Neural crest cell (in vitro differentiated cells): ENCODE data around the gene ARFGEF2. TPM values are rescaled to one million over a fixed set of nuclear protein-coding genes. Genes with fewer than 3 reads are reported as not detected.

Experiments
- DNase-seq: peaks from one replicate; pipeline ENCODE4 v3.0.0; 2021; ENCODE audit warnings: low read depth, mixed read lengths, low spot score
- H3K27ac Mint-ChIP-seq: one replicate; pipeline ENCODE4 v1.8.0; 2021; ENCODE audit warnings: mild to moderate bottlenecking, mixed read lengths; ENCODE audit not compliant: unreplicated experiment
- H3K27me3 Mint-ChIP-seq: 2 replicates; pipeline ENCODE4 v1.8.0; 2021; ENCODE audit warnings: low read depth, mild to moderate bottlenecking, mixed read lengths
- H3K36me3 Mint-ChIP-seq: 2 replicates; pipeline ENCODE4 v1.8.0; 2021; ENCODE audit warnings: low read depth, mild to moderate bottlenecking, mixed read lengths
- H3K4me1 Mint-ChIP-seq: 2 replicates; pipeline ENCODE4 v1.8.0; 2021; ENCODE audit warnings: mixed read lengths
- H3K4me3 Mint-ChIP-seq: one replicate; pipeline ENCODE4 v1.8.0; 2021; ENCODE audit warnings: mild to moderate bottlenecking, mixed read lengths
- H3K9me3 Mint-ChIP-seq: 2 replicates; pipeline ENCODE4 v1.8.0; 2021; ENCODE audit warnings: mixed read lengths
- total RNA-seq: library from RNA; stranded (reverse); gene quantifications from 2 replicates; pipeline ENCODE4 v1.2.1, GENCODE V29; 2021
- TF ChIP-seq, protein P1 (sequence below): fragments of 200-600 bp; sonication (generic); conservative IDR thresholded peaks from 2 replicates; pipeline ENCODE4 v1.5.0; 2021; ENCODE audit warnings: antibody characterized with exemption, mild to moderate bottlenecking

Gene ARFGEF2
- total RNA-seq, 1 donor from 2014 or later, result 18.0 TPM

GRCh38 chr20:49028684-49029083 lies 107.2 kb downstream of the ARFGEF2 start:
- H3K9me3 Mint-ChIP-seq, result no peaks in the 10 kb centered on the region
- no peak overlapping the region for H3K27ac Mint-ChIP-seq
- TF ChIP-seq, protein P1, sequence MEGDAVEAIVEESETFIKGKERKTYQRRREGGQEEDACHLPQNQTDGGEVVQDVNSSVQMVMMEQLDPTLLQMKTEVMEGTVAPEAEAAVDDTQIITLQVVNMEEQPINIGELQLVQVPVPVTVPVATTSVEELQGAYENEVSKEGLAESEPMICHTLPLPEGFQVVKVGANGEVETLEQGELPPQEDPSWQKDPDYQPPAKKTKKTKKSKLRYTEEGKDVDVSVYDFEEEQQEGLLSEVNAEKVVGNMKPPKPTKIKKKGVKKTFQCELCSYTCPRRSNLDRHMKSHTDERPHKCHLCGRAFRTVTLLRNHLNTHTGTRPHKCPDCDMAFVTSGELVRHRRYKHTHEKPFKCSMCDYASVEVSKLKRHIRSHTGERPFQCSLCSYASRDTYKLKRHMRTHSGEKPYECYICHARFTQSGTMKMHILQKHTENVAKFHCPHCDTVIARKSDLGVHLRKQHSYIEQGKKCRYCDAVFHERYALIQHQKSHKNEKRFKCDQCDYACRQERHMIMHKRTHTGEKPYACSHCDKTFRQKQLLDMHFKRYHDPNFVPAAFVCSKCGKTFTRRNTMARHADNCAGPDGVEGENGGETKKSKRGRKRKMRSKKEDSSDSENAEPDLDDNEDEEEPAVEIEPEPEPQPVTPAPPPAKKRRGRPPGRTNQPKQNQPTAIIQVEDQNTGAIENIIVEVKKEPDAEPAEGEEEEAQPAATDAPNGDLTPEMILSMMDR, result peak; percentile 52
- H3K36me3 Mint-ChIP-seq, result peaks cover 4% of the 10 kb centered on the region
- no peaks in the 10 kb centered on the region for H3K27me3 Mint-ChIP-seq
- no peaks in the 10 kb centered on the region for H3K4me1 Mint-ChIP-seq
- H3K4me3 Mint-ChIP-seq, result no peak overlapping the region
- DNase-seq, result no peak

DNA sequence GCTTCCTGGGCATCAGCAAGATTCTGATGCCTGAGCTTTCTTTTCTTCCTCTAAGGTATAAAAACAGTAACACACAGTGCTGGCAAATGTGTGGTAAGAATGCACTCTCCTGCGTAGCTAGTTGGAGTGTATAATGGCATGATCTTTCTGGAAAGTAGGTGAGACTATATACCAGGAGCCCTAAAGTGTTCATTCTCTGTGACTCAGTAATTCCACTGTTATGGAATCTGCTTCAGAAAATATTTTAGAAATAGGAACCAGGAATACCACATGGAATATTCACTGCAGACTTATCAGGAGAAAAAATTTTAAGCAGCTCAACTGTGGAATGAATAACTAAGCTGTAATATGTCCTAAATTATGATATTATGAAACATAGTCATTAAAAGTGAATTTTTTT lies 107.7 kb downstream of the ARFGEF2 start:
- TF ChIP-seq, protein P1, result no peak
- Mint-ChIP-seq H3K4me3 (no peak overlapping the region), H3K4me1 (no peaks in the 10 kb centered on the region), H3K36me3 (peaks cover 4% of the 10 kb centered on the region), H3K27me3 (no peaks in the 10 kb centered on the region), H3K27ac (no peak overlapping the region), H3K9me3 (no peaks in the 10 kb centered on the region)
- DNase-seq, result no peak

GRCh38 chr20:49030954-49031619 lies 109.6 kb downstream of the ARFGEF2 start:
- H3K36me3 Mint-ChIP-seq, result no peaks in the 10 kb centered on the region
- H3K27me3 Mint-ChIP-seq, result no peaks in the 10 kb centered on the region
- no peak overlapping the region for H3K4me3 Mint-ChIP-seq
- H3K9me3 Mint-ChIP-seq, result no peaks in the 10 kb centered on the region
- DNase-seq, result no peak
- no peak overlapping the region for H3K27ac Mint-ChIP-seq
- TF ChIP-seq, protein P1, result no peak
- H3K4me1 Mint-ChIP-seq, result no peaks in the 10 kb centered on the region

- Mint-ChIP-seq H3K9me3 (no peaks in the 10 kb centered on the region), H3K4me1 (no peaks in the 10 kb centered on the region), H3K4me3 (no peak overlapping the region), H3K27me3 (no peaks in the 10 kb centered on the region), H3K36me3 (no peaks in the 10 kb centered on the region), H3K27ac (no peak overlapping the region)
- DNase-seq, result no peak
- TF ChIP-seq, protein P1, result no peak
These were observed 110.9 kb downstream of the ARFGEF2 start for GRCh38 chr20:49032455-49032854.

DNA sequence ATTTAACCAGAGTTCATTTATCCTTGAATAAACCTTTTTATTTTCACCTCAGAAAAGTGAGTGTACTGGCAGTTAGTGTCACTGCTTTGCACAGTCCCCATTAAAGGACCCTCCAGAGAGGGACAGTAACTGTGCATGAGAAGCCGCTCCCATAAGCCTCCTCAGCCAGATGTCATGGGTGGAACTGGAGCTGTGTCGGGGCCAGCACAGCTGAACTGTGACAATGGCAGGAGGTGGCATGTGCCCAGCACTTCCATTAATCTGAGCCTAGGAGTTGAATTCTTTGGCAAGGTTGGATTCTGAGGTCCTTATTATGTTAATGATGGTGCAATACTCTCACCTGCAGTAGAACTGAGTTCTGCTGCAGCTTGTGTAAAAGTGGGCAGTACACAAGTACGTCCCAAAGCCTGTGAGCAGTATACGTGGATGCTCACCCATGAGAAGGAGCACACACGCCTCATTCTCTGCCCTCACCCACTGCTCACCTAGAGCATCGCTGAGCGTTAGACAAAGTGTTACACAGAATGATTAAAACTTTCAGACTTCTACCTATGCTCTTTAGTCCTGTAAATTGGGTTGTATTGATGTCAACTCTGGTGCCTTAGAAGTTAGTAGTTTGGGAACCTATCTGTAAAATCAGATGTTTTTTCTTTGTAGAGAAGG lies 112.7 kb downstream of the ARFGEF2 start:
- no peak overlapping the region for H3K27ac Mint-ChIP-seq
- TF ChIP-seq, protein P1, result no peak
- no peaks in the 10 kb centered on the region for H3K36me3 Mint-ChIP-seq

More for the DNA sequence above, 112.7 kb downstream of the ARFGEF2 start:
- Mint-ChIP-seq H3K4me3 (no peak overlapping the region), H3K27me3 (no peaks in the 10 kb centered on the region), H3K4me1 (peaks cover 5% of the 10 kb centered on the region), H3K9me3 (no peaks in the 10 kb centered on the region)
- DNase-seq, result no peak
